Measurements from ENCODE around the gene TBC1D1.

TBC1D1 gene

DNA sequence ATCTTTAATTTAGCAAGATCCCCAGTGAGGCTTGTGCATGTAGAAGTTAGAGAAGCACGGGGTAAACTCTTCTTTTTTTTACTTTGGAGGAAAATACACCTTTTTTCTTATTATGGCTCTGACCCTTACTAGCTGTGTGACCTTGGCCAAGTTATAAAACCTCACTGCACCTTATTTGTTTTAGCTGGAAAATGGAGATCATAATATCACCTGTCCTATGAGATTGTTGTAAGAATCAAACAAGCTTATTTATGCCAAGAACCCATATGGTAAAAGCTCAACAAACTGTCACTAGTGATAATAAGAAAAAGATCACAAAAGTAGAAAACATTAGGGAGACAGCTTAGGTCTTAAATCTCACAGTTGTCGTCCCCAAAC, 196.0 kb downstream of the TBC1D1 start:
- TF ChIP-seq, protein P1, sequence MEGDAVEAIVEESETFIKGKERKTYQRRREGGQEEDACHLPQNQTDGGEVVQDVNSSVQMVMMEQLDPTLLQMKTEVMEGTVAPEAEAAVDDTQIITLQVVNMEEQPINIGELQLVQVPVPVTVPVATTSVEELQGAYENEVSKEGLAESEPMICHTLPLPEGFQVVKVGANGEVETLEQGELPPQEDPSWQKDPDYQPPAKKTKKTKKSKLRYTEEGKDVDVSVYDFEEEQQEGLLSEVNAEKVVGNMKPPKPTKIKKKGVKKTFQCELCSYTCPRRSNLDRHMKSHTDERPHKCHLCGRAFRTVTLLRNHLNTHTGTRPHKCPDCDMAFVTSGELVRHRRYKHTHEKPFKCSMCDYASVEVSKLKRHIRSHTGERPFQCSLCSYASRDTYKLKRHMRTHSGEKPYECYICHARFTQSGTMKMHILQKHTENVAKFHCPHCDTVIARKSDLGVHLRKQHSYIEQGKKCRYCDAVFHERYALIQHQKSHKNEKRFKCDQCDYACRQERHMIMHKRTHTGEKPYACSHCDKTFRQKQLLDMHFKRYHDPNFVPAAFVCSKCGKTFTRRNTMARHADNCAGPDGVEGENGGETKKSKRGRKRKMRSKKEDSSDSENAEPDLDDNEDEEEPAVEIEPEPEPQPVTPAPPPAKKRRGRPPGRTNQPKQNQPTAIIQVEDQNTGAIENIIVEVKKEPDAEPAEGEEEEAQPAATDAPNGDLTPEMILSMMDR (IDR thresholded peaks at IDR 0.05; ENCODE audit: insufficient read depth, low read depth, low read length, missing control alignments) = no peak

DNA sequence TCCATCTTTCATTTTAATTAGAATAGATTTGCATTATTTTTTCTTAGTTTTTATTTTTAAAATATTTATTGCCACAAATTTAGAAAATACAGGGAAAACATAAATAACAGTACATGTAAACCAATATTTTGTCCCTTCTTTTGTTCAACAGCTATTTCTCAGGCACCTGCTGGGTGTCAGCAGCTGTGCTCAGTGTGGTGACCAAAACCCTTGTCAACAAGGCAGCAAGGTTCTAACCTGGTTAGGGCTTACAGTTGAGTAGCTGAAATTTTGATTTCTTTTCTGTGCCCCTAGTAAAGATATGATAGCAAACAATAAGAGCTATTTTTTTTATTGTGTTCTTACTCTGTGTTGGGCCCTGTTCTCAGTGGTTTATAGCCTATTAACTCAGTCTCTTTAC, 197.4 kb downstream of the TBC1D1 start:
- DNase-seq (ENCODE audit: low read depth) = no peak
- H3K4me3 ChIP-seq (ENCODE audit: low read depth, low read length) = no peak overlapping the region
- TF ChIP-seq, protein P1 (IDR thresholded peaks at IDR 0.05; ENCODE audit: insufficient read depth, low read depth, low read length, missing control alignments) = no peak

More for the DNA sequence above, 196.0 kb downstream of the TBC1D1 start:
- no peak for DNase-seq (ENCODE audit: low read depth)
- H3K4me3 ChIP-seq (ENCODE audit: low read depth, low read length) = no peak overlapping the region

DNA sequence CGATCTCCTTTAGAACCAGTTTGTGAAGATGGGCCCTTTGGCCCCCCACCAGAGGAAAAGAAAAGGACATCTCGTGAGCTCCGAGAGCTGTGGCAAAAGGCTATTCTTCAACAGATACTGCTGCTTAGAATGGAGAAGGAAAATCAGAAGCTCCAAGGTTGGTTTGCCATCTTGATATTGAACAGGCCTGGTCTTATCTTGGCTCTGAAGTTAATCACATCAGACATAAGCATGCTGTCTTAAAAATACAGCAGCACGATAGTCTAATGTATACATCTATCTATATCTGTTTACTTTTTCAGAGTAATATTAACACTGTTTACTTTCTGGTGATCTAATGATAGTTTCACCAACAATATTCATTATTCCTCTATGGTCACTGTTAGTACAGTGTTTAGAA, 199.1 kb downstream of the TBC1D1 start:
- no peak overlapping the region for H3K4me3 ChIP-seq (ENCODE audit: low read depth, low read length)
- TF ChIP-seq, protein P1 (IDR thresholded peaks at IDR 0.05; ENCODE audit: insufficient read depth, low read depth, low read length, missing control alignments) = no peak
- no peak for DNase-seq (ENCODE audit: low read depth)

DNA sequence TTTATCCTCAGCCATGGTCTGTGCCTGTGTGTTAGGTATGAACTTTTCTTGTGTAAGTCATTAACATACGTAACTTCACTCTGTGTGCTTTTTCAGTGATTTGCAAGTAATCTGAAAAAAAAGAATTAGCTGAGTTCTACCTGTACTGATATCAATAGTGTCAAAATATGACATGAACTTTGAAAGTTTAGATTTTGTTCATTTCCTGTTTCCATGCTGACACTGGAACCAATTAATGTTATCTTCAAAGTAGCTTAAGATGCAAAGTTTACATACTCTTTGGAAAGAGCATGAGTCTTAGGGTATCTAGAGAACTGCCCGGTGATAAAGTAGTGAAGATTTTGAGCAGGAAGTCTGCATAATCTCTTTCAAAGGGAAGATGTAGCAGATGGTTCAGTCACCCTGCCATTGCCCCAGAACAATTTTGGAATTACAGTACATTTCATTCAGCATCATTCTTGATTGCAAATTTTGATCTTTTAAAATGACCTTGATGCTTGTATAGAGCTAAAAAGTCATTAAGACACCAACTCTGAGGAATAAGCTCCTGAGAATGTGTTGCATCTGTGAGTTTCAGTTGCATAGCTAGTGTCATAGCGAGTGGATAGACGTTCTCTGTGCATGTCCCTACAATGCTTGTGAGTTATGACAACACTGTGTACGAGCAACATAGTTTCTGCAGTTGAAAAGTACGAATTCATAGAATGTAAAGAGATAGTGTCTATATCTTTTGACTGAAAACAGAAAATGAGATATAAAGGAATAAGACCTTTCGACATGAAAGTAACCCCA, 199.8 kb downstream of the TBC1D1 start:
- TF ChIP-seq, protein P1 (IDR thresholded peaks at IDR 0.05; ENCODE audit: insufficient read depth, low read depth, low read length, missing control alignments) = no peak

DNA sequence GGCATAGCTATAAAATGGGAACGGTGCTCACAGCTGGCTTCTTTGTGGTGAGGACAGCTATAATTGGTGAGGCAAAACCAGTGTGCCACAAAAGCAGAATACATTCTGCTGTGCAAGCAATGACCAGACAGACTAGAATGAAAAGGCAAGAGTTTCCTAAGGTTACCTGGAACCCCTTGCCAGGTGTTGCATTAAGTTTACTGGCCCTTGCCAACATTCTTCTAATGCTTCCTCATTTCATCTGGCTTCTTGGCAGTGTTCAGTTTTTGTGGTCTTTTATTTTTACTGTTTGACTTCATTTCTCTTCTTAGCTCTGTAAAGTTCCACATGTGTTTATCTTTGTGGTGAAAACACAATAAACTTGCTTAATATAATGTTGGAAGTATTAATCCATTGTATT, 200.8 kb downstream of the TBC1D1 start:
- H3K4me3 ChIP-seq (ENCODE audit: low read depth, low read length) = no peak overlapping the region
- no peak for DNase-seq (ENCODE audit: low read depth)
- TF ChIP-seq, protein P1 (IDR thresholded peaks at IDR 0.05; ENCODE audit: insufficient read depth, low read depth, low read length, missing control alignments) = no peak

More for the DNA sequence above, 199.8 kb downstream of the TBC1D1 start:
- no peak overlapping the region for H3K4me3 ChIP-seq (ENCODE audit: low read depth, low read length)
- no peak for DNase-seq (ENCODE audit: low read depth)

DNA sequence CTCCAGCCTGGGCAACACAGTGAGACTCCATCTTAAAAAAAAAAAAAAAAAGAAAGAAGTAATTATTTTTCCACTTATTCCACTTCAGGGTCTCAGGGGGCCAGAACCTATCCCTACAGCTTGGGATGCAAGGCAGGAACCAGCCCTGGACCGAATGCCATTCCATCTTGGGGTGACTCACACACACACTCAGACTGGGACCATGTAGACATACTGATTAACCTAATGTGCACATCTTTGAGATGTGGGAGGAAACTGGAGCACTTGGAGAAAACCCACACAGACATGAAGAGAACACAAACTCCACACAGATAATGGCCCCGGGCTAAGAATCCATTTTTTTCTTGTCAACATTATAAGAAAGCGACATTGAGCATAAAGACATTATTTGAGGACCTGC, 201.8 kb downstream of the TBC1D1 start:
- TF ChIP-seq, protein P1 (IDR thresholded peaks at IDR 0.05; ENCODE audit: insufficient read depth, low read depth, low read length, missing control alignments) = no peak
- no peak for DNase-seq (ENCODE audit: low read depth)

DNA sequence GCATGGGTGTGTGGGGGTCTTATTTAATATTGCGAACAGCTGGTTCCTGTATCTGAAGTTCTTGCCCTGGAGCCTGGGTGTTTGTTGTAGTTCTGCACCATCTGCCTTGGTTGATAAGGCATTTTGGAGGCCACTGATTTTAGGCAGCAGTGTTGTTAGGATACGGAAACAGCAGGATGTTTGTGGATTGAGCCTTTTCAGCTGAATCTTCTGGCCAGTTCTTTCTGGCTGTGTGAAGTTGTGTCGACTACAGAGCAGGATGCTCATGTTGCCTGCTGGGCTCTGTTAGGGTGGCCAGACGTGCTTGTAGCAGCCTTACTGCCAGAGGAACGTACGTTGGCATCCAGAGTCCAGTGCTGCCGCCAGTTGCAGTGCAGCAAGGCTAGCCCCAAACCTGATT, 203.5 kb downstream of the TBC1D1 start:
- H3K4me3 ChIP-seq (ENCODE audit: low read depth, low read length) = no peak overlapping the region
- TF ChIP-seq, protein P1 (IDR thresholded peaks at IDR 0.05; ENCODE audit: insufficient read depth, low read depth, low read length, missing control alignments) = no peak
- DNase-seq (ENCODE audit: low read depth) = no peak

More for the DNA sequence above, 201.8 kb downstream of the TBC1D1 start:
- H3K4me3 ChIP-seq (ENCODE audit: low read depth, low read length) = no peak overlapping the region

Data from GM12865 (cell line).